Endothelial cell of umbilical vein (primary cell): ENCODE data around the gene DBI. TPM values are rescaled to one million over a fixed set of nuclear protein-coding genes. Genes with fewer than 3 reads are reported as not detected.

Source experiments
- BruUV-seq: library from RNA; stranded (reverse); fragments of 400-500 nt; replicated peaks from 2 replicates; lab custom pipeline; 2021; lab: Mats Ljungman, UMichigan
- CTCF ChIA-PET: fragments of 300-600, 350-600 bp; sonication (Branson Sonifier 250); formaldehyde crosslinking; loops from one replicate; lab custom pipeline; 2021; ENCODE audit warnings: antibody characterized with exemption, inconsistent platforms; lab: Charles Lee
- POLR2A ChIA-PET: fragments of 300-600, 350-600 bp; sonication (Branson Sonifier 250); formaldehyde crosslinking; loops from one replicate; lab custom pipeline; 2021; ENCODE audit warnings: antibody characterized with exemption, inconsistent platforms; lab: Charles Lee
- DNase-seq: peaks from one replicate; pipeline ENCODE4 v3.0.0-alpha.2; 2011; ENCODE audit warnings: low read depth, low spot score
- FAIRE-seq: peaks from 2 replicates; lab custom pipeline; 2011; peaks lifted over from hg19 to GRCh38; lab: Jason Lieb, UNC
- H2AFZ ChIP-seq: 2 replicates; pipeline ENCODE4 v1.6.0; 2012; ENCODE audit warnings: low read depth, low read length, control low read depth, inconsistent platforms
- H3K27ac ChIP-seq: 2 replicates; pipeline ENCODE4 v1.5.1; 2011; ENCODE audit warnings: low read depth, mild to moderate bottlenecking, control low read depth, low read length, moderate library complexity; ENCODE audit not compliant: insufficient read depth
- H3K27me3 ChIP-seq, 2 experiments: 2 replicates each; pipeline versions ENCODE4 v1.6.0 to v1.6.1; 2011; ENCODE audit warnings: low read length in 2 of 2, mixed read lengths in 1 of 2; ENCODE audit not compliant: control insufficient read depth in 2 of 2, insufficient read depth in 2 of 2
- H3K36me3 ChIP-seq, 2 experiments: 2 replicates in 1 of 2; 3 replicates in 1 of 2; pipeline ENCODE4 v1.5.1; 2011; ENCODE audit warnings: low read length in 2 of 2, mild to moderate bottlenecking in 1 of 2, moderate library complexity in 1 of 2; ENCODE audit not compliant: control insufficient read depth in 2 of 2, insufficient read depth in 2 of 2; ENCODE audit errors: extremely low read depth in 1 of 2
- H3K4me1 ChIP-seq: 3 replicates; pipeline ENCODE4 v1.5.1; 2011; ENCODE audit warnings: mild to moderate bottlenecking, low read length; ENCODE audit not compliant: control insufficient read depth, insufficient read depth; ENCODE audit errors: extremely low read depth
- H3K4me2 ChIP-seq: 2 replicates; pipeline ENCODE4 v1.6.1; 2011; ENCODE audit warnings: low read length, control low read depth, mixed read lengths; ENCODE audit not compliant: insufficient read depth
- H3K4me3 ChIP-seq, 3 experiments: fragments of 200-600 bp in 1 of 3; sonication (generic), shearing (Covaris generic) in 1 of 3; replicated peaks in 1 of 3; 2 replicates each; pipeline ENCODE4 v1.5.1; 2011 to 2016; ENCODE audit warnings: control low read depth in 3 of 3, low read length in 3 of 3, mild to moderate bottlenecking in 2 of 3, inconsistent platforms in 1 of 3, low read depth in 1 of 3, moderate library complexity in 1 of 3; ENCODE audit not compliant: insufficient read depth in 1 of 3
- H3K79me2 ChIP-seq: 2 replicates; pipeline ENCODE4 v1.6.0; 2012; ENCODE audit warnings: low read length, inconsistent platforms; ENCODE audit not compliant: control insufficient read depth, insufficient read depth
- H3K9ac ChIP-seq: replicated peaks from 2 replicates; pipeline ENCODE3; 2011; ENCODE audit warnings: low read length, control low read depth; ENCODE audit not compliant: insufficient read depth; ENCODE audit errors: extremely low read depth
- H3K9me1 ChIP-seq: replicated peaks from 3 replicates; pipeline ENCODE4 v1.6.0; 2011; ENCODE audit warnings: mild to moderate bottlenecking, low read length; ENCODE audit not compliant: control insufficient read depth, insufficient read depth; ENCODE audit errors: extremely low read depth
- H3K9me3 ChIP-seq: replicated peaks from 2 replicates; pipeline ENCODE4 v1.5.1; 2012; ENCODE audit warnings: low read length, inconsistent platforms; ENCODE audit not compliant: control insufficient read depth, insufficient read depth
- H4K20me1 ChIP-seq: replicated peaks from 2 replicates; pipeline ENCODE3; 2011; ENCODE audit warnings: mild to moderate bottlenecking, low read length; ENCODE audit not compliant: control insufficient read depth, insufficient read depth; ENCODE audit errors: extremely low read depth
- CTCF ChIP-seq, 2 donors: IDR thresholded peaks; 1 replicate in 1 of 2; 2 replicates in 1 of 2; pipeline ENCODE4 v1.5.1; 2011; ENCODE audit warnings: low read length in 2 of 2, mild to moderate bottlenecking in 2 of 2, moderate library complexity in 2 of 2, control low read depth in 1 of 2, inconsistent platforms in 1 of 2, low read depth in 1 of 2; ENCODE audit not compliant: insufficient read depth in 1 of 2; ENCODE audit errors: extremely low read depth in 1 of 2
- GATA2 ChIP-seq: IDR thresholded peaks from 2 replicates; pipeline ENCODE4 v1.7.0; 2011; ENCODE audit warnings: low read depth, mild to moderate bottlenecking, moderate library complexity, mixed read lengths, low read length; ENCODE audit not compliant: insufficient read length, insufficient read depth
- JUN ChIP-seq: IDR thresholded peaks from 2 replicates; pipeline ENCODE4 v1.6.1; 2011; ENCODE audit warnings: borderline replicate concordance, low read depth; ENCODE audit not compliant: insufficient read length, insufficient read depth
- MYC ChIP-seq: IDR thresholded peaks from one replicate; pipeline ENCODE4 v1.6.1; 2011; ENCODE audit warnings: mild to moderate bottlenecking, low read depth, low read length
- POLR2A ChIP-seq: IDR thresholded peaks from 2 replicates; pipeline ENCODE4 v1.6.1; 2012; ENCODE audit warnings: low read depth, mild to moderate bottlenecking, control low read depth, low read length
- POLR2AphosphoS5 ChIP-seq: IDR thresholded peaks from 2 replicates; pipeline ENCODE4 v1.6.1; 2012; ENCODE audit warnings: low read depth, mild to moderate bottlenecking, control low read depth, low read length, moderate library complexity; ENCODE audit not compliant: insufficient read depth
- dilution Hi-C: fragments of 300-500 bp; cut with MboI; formaldehyde crosslinking; loops from one replicate; pipeline ENCODE4 v1.15.0; 2019; ENCODE audit warnings: low sequenced_read_pairs; ENCODE audit not compliant: extremely low pct_ligation_motif_present
- intact Hi-C: fragments of 100-400 bp; cut with micrococcal nuclease; formaldehyde crosslinking; loops from one replicate; pipeline ENCODE4 v1.10.0; 2022
- polyA plus RNA-seq, 4 experiments: library from polyadenylated mRNA; depleted of rRNA in 3 of 4; stranded (reverse) in 3 of 4; unstranded in 1 of 4; fragments of >200 nt; gene quantifications; 2 replicates each; pipeline versions ENCODE4 v1.2.1 to v1.2.3, GENCODE V29; 2011 to 2012; ENCODE audit warnings: missing spikeins in 1 of 4
- total RNA-seq: library from RNA; stranded (reverse); gene quantifications from 2 replicates; pipeline ENCODE4 v1.2.3, GENCODE V29; 2021
- TF ChIP-seq, protein P1 (sequence below): IDR thresholded peaks from 2 replicates; pipeline ENCODE4 v1.6.1; 2011; ENCODE audit not compliant: insufficient read depth, insufficient read length

Gene DBI
- total and polyA plus RNA-seq, 2 donors (not counting 3 experiments of a cell fraction or from before 2014, with no cell fraction given) = 214 to 233 TPM

DNA sequence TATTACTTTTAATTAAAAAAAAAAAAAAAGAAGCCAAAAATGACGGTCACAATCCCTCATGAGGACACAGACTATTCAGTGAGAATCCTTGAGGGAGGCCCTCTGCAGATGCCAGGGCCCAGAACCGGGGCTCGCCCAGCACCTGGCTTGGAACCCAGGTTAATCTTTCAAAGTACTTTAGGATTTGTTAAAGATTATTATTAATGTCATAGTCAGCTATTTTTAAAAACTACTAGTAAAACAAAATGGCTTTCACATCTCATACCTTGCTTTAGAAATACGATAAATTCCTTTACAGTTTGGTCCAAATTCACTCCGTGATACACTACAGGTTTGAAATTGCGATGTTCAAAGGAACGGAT lies 27.2 kb upstream of the DBI start:
- BruUV-seq = no TSS peak
- Histone ChIP-seq H4K20me1 (no peaks in the 10 kb centered on the region), H3K4me3 (no peak overlapping the region), H3K27ac (no peak overlapping the region), H3K4me2 (no peak overlapping the region), H3K27me3 (no peaks in the 10 kb centered on the region), H2AFZ (no peak overlapping the region), H3K9me3 (no peaks in the 10 kb centered on the region), H3K9me1 (no peaks in the 10 kb centered on the region), H3K9ac (no peak overlapping the region), H3K79me2 (no peaks in the 10 kb centered on the region), H3K4me1 (no peaks in the 10 kb centered on the region), H3K36me3 (no peaks in the 10 kb centered on the region)
- intact Hi-C loops (no loop called here), dilution Hi-C loops (no loop called here)
- FAIRE-seq (no peak), DNase-seq (no peak)
- ChIA-PET POLR2A (no interaction called here), CTCF (no interaction called here)
- no peak for TF ChIP-seq CTCF (IDR thresholded peaks at IDR 0.05; ENCODE audit: extremely low read depth in 1 of 2, insufficient read depth in 1 of 2, low read depth in 1 of 2, low read length in 2 of 2)
- TF ChIP-seq GATA2 = no peak
- TF ChIP-seq JUN = no peak

DNA sequence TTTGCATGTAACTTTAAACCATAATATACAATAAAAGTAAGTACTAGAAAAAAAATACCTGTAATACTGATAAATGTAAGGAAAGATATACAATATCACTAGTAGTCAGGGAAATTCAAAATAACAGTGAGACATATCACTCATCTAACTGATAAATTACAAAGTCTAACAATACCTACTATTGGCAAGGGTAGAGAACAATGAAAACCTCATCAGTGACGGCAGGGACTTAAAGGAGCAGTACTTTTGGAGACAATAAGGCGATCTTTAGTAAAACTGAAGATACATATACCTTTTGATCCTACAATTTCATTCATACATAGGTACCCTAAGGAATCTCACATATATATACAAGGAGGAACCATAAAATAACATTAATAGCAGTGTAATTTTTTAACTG lies 25.1 kb upstream of the DBI start:
- H3K36me3 ChIP-seq = no peaks in the 10 kb centered on the region
- no peak overlapping the region for H3K9ac ChIP-seq
- DNase-seq = no peak
- no peaks in the 10 kb centered on the region for H3K27me3 ChIP-seq
- no peak overlapping the region for H3K4me3 ChIP-seq
- no peaks in the 10 kb centered on the region for H4K20me1 ChIP-seq
- no peaks in the 10 kb centered on the region for H3K9me1 ChIP-seq
- FAIRE-seq = no peak
- dilution Hi-C loops = no loop called here
- CTCF ChIA-PET = no interaction called here
- no peaks in the 10 kb centered on the region for H3K9me3 ChIP-seq
- H3K79me2 ChIP-seq = no peaks in the 10 kb centered on the region
- no peaks in the 10 kb centered on the region for H3K4me1 ChIP-seq
- H3K27ac ChIP-seq = no peak overlapping the region
- no peak overlapping the region for H3K4me2 ChIP-seq
- H2AFZ ChIP-seq = no peak overlapping the region
- POLR2A ChIA-PET = no interaction called here
- no TSS peak for BruUV-seq
- TF ChIP-seq MYC (no peak), GATA2 (no peak), POLR2AphosphoS5 (no peak), POLR2A (no peak), JUN (no peak)
- TF ChIP-seq, protein P1, sequence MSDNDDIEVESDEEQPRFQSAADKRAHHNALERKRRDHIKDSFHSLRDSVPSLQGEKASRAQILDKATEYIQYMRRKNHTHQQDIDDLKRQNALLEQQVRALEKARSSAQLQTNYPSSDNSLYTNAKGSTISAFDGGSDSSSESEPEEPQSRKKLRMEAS = no peak
- intact Hi-C loops = no loop called here
